Measurements from ENCODE around the gene MCTP2. TPM values are rescaled to one million over a fixed set of nuclear protein-coding genes. Genes with fewer than 3 reads are reported as not detected.

Gene MCTP2
- total and polyA plus RNA-seq, 2 experiments from 2014 or later = 8.1 to 23.3 TPM

DNA sequence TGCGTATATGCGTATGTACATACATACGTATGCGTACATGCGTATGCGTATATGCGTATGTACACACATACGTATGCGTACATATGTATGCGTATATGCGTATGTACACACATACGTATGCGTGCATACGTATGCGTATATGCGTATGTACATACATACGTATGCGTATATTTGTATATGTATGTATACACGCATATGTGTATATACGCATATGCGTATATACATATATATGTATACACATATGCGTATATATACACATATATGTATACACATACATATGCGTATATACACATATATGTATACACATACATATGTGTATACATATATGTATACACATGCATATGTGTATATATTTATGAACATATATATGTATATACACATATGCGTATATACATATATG, 12.1 kb downstream of the MCTP2 start:
- DNase-seq (ENCODE audit: low spot score) = no peak
- TF ChIP-seq EZH2 (IDR thresholded peaks at IDR 0.05; ENCODE audit: borderline replicate concordance) (no peak), EZH2phosphoT487 (IDR thresholded peaks at IDR 0.05; ENCODE audit: low read depth, severe bottlenecking, unreplicated experiment) (no peak)
- TF ChIP-seq, protein P1, sequence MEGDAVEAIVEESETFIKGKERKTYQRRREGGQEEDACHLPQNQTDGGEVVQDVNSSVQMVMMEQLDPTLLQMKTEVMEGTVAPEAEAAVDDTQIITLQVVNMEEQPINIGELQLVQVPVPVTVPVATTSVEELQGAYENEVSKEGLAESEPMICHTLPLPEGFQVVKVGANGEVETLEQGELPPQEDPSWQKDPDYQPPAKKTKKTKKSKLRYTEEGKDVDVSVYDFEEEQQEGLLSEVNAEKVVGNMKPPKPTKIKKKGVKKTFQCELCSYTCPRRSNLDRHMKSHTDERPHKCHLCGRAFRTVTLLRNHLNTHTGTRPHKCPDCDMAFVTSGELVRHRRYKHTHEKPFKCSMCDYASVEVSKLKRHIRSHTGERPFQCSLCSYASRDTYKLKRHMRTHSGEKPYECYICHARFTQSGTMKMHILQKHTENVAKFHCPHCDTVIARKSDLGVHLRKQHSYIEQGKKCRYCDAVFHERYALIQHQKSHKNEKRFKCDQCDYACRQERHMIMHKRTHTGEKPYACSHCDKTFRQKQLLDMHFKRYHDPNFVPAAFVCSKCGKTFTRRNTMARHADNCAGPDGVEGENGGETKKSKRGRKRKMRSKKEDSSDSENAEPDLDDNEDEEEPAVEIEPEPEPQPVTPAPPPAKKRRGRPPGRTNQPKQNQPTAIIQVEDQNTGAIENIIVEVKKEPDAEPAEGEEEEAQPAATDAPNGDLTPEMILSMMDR (IDR thresholded peaks at IDR 0.05; ENCODE audit: poor library complexity) = no peak
- no peaks in the 10 kb centered on the region for H3K9me2 ChIP-seq (replicated peaks; ENCODE audit: insufficient read depth)
- H3K27me3 ChIP-seq = no peaks in the 10 kb centered on the region
- no peaks in the 10 kb centered on the region for H3K36me3 ChIP-seq (replicated peaks; ENCODE audit: insufficient read depth, low read depth)
- H3K79me2 ChIP-seq = peaks cover 40% of the 10 kb centered on the region
- no peak overlapping the region for H3K4me2 ChIP-seq
- no peak overlapping the region for H3K4me3 ChIP-seq
- H3K9me3 ChIP-seq (ENCODE audit: low read depth) = no peaks in the 10 kb centered on the region
- 100% methylated on average over 13 of the region's 24 CpGs for WGBS (ENCODE audit: low lambda C conversion rate, missing lambda C conversion rate)
- no peak overlapping the region for H2AFZ ChIP-seq
- peaks cover 8% of the 10 kb centered on the region for H3K4me1 ChIP-seq (ENCODE audit: insufficient read depth)
- H3K27ac ChIP-seq = no peak overlapping the region
- H4K20me1 ChIP-seq (ENCODE audit: insufficient read depth, poor library complexity, severe bottlenecking) = no peaks in the 10 kb centered on the region

DNA sequence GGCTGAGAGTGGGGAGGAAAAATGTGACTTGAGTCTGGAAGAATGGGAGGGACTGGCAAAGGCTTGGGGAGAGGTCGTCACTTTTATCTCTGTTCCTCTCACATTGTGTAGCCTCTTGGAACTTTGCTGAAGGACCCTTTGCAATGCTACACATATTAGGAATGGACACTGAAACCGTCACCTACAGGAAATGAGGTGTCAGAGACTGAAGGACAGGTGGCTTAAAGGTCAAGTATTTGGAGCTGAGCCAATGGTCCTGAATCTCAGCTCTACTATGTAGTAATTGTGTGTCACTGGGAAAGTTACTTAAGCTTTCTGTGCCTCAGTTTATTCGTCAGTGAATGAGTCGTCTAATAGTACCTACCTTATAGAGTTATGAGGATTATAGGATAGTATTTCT, 14.7 kb downstream of the MCTP2 start:
- Histone ChIP-seq H3K27ac (no peak overlapping the region), H3K4me1 (ENCODE audit: insufficient read depth) (no peaks in the 10 kb centered on the region), H2AFZ (no peak overlapping the region), H3K36me3 (replicated peaks; ENCODE audit: insufficient read depth, low read depth) (no peaks in the 10 kb centered on the region), H3K9me3 (ENCODE audit: low read depth) (no peaks in the 10 kb centered on the region), H3K9me2 (replicated peaks; ENCODE audit: insufficient read depth) (no peaks in the 10 kb centered on the region), H3K27me3 (no peaks in the 10 kb centered on the region), H3K4me2 (no peak overlapping the region), H4K20me1 (ENCODE audit: insufficient read depth, poor library complexity, severe bottlenecking) (no peaks in the 10 kb centered on the region), H3K79me2 (peaks cover 51% of the 10 kb centered on the region), H3K4me3 (no peak overlapping the region)
- TF ChIP-seq EZH2phosphoT487 (IDR thresholded peaks at IDR 0.05; ENCODE audit: low read depth, severe bottlenecking, unreplicated experiment) (no peak), EZH2 (IDR thresholded peaks at IDR 0.05; ENCODE audit: borderline replicate concordance) (no peak)
- TF ChIP-seq, protein P1 (IDR thresholded peaks at IDR 0.05; ENCODE audit: poor library complexity) = no peak
- DNase-seq (ENCODE audit: low spot score) = no peak
- 79% methylated on average over 4 of the region's 4 CpGs for WGBS (ENCODE audit: low lambda C conversion rate, missing lambda C conversion rate)

DNA sequence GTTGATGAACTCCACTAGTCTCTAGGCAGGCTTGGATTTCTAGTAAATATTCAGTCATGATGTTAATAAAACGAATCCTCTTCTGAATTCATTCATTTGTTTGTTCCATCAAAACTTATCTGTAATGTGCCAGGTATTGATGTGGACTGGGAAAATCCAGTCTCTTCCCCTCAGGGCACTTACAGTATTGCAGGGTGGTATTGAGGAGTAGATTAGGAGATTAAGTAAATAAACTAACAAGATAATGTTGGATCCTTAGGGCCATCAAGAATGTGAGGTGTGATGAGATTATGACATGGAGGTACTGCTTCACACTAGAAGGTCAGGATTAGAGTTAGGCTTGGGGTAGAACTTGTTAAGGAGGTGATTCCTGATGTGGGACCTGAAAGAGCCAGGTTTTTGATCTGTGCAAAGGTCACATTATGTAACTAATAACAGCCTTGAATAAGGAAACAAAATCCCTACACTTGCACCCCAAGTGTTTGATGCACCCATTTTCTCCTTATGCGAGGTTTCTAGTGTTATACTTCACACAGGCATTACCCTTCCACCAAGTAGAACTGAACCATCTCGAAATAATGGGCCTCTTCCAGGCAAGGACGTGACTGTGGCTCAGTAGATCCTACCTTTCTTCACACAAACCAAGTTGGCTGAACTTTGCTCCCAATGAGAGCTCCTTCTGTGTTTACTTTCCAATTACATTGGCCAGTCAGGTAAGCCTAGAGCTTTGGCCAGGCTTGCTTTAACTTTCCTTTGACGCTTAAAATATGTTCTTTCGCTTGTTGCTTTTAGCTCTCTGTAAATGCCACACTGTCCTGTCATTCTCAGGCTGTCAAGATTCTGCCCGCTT, 16.7 kb downstream of the MCTP2 start:
- DNase-seq (ENCODE audit: low spot score) = peak; percentile 54

More for the DNA sequence above, 16.7 kb downstream of the MCTP2 start:
- TF ChIP-seq EZH2 (IDR thresholded peaks at IDR 0.05; ENCODE audit: borderline replicate concordance) = no peak
- TF ChIP-seq, protein P1 (IDR thresholded peaks at IDR 0.05; ENCODE audit: poor library complexity) = no peak
- peak; percentile 55 for TF ChIP-seq EZH2phosphoT487 (IDR thresholded peaks at IDR 0.05; ENCODE audit: low read depth, severe bottlenecking, unreplicated experiment)
- Histone ChIP-seq H3K4me1 (ENCODE audit: insufficient read depth) (no peaks in the 10 kb centered on the region), H4K20me1 (ENCODE audit: insufficient read depth, poor library complexity, severe bottlenecking) (no peaks in the 10 kb centered on the region), H3K9me3 (ENCODE audit: low read depth) (no peaks in the 10 kb centered on the region), H3K4me3 (no peak overlapping the region), H3K4me2 (peak overlapping the region; percentile 63), H2AFZ (no peak overlapping the region), H3K27me3 (no peaks in the 10 kb centered on the region), H3K27ac (peak overlapping the region; percentile 56), H3K9me2 (replicated peaks; ENCODE audit: insufficient read depth) (no peaks in the 10 kb centered on the region), H3K79me2 (peaks cover 52% of the 10 kb centered on the region), H3K36me3 (replicated peaks; ENCODE audit: insufficient read depth, low read depth) (no peaks in the 10 kb centered on the region)
- 59% methylated on average over 7 of the region's 7 CpGs for WGBS (ENCODE audit: low lambda C conversion rate, missing lambda C conversion rate)
